Activated naive CD4-positive, alpha-beta T cell treated with anti-CD3 and anti-CD28 coated beads, Interleukin-2, amount 50 U/mL, for 16 hours (primary cell): ENCODE data around the gene SMCO2.

Source experiments
- DNase-seq: peaks from one replicate; pipeline ENCODE4 v3.0.0-alpha.2; 2020

The SMCO2 gene

GRCh38 chr12:27446436-27446835 lies at the start of gene SMCO2:
TSS of gene SMCO2 (plus strand) at chr12:27446736. CDS start at chr12:27470632, 23,896 bp downstream.
- DNase-seq: no peak

- no peak for DNase-seq
Measured at GRCh38 chr12:27398466-27398865, 48.1 kb upstream of the SMCO2 start.

GRCh38 chr12:27399074-27399473 lies 47.5 kb upstream of the SMCO2 start:
- DNase-seq: no peak

DNA sequence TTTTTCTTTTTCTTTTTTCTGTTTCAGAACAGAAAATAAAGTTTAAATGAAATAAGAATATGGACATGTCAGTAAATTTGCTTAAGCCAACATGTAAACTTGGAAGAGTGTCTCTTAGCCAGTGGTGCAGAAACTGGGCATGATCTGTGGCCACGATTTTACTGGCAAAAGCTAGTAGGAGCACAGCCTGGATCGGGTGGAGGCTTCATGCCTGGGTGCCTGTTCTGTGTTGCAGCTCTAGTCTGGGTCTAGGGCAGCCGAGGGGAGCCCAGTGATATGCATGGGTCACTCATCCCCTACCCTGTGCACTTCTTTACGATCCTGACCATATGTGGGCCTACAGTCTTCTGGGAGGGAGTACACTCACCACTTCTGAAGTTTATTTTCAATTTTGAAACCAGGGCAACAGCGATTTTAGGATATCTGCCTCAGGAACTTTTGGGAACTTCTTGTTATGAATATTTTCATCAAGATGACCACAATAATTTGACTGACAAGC lies 45.6 kb upstream of the SMCO2 start:
- DNase-seq: no peak

GRCh38 chr12:27412047-27412446 lies 34.5 kb upstream of the SMCO2 start:
- DNase-seq: no peak

GRCh38 chr12:27422697-27423096 lies 23.8 kb upstream of the SMCO2 start:
- no peak for DNase-seq

- no peak for DNase-seq
Measured at GRCh38 chr12:27424631-27425230, 21.8 kb upstream of the SMCO2 start.

- no peak for DNase-seq
Measured at GRCh38 chr12:27425306-27425705, 21.2 kb upstream of the SMCO2 start.

DNA sequence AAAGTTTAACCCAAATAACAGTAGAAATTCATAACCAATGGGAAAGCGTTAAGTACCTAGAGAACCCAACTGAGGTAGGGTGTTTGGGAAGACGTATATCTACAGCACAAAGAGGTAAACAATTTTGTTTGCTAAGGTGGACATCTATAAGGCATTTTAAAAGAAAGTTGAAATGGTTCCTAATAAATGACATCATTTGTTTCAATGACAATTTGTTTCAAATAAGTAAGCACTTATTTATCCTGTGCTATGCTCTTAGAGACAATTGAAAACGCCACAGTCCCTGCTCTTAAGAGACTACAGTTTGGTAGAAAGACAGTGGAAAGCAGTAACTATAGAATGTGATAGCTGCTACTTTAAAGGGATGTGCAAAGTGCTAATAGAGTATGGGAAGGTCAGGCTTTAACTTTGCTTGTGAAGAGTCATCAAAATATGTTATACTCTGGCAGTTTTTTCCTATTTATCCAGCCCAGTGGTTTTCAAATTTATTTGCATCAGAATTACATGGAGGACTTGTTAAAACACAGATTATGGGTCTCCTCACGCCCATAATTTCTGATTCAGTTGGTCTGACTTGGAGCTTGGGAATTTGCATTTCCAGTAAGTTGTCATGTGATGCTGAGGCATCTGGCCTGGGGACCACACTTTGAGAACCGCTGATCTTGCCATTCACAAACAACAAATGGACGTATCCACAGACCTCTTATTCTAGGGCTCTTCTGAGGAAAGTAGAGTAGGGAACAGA lies 19.6 kb upstream of the SMCO2 start:
- no peak for DNase-seq

DNA sequence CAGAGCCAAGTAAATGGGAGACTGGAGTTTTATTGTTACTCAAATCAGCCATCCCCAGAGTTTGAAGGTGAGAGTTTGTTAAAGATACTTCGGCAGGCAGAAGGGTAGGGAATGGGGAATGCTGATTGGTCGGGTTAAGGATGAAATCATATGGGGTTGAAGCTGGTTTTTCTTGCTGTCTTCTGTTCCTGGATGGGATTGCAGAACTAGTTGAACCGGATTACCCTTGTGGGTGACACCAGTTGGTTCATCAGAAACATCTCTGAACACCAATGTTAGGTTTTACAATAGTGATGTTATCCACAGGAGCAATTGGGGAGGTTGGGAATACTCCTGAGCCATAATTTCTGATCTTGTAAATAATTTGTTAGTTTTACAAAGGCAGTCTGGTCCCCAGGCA lies 18.7 kb upstream of the SMCO2 start:
- no peak for DNase-seq

DNA sequence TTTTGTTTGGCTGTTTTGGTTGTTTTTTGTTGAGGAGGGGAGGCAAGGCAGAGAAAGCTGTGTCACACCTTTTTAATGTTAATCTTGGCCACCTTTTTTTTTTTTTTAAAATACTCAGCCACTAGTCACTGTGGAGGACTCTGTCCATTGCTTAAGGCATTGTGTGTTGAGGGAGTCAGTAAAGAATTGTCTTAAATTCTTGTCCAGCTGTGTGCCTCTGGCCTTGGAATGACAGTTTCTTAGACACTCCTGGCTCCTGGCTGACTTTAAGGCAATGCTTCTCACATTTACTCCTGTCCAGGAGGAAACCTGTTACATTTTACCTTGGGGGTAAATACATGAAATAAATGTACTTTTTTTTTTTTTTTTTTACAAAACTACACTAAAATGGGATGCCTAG lies 18.1 kb upstream of the SMCO2 start:
- no peak for DNase-seq

GRCh38 chr12:27429606-27430005 lies 16.9 kb upstream of the SMCO2 start:
- no peak for DNase-seq

DNA sequence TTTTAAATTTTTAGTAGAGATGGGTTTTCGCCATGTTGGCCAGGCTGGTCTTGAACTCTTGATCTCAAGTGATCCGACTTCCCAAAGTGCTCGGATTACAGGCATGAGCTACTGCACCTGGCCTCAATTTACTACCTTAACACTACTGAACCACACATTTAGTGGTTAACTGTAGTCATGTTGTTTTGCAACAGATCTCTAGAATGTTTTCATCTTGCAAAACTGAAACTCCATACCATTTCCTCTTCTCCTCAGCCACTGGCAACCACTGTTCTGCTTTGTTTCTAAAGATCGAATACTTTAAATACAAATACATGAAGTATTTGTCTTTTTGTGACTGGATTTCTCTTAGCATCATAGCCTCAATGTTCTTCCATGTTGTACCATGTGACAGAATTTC lies 15.4 kb upstream of the SMCO2 start:
- DNase-seq: no peak

DNA sequence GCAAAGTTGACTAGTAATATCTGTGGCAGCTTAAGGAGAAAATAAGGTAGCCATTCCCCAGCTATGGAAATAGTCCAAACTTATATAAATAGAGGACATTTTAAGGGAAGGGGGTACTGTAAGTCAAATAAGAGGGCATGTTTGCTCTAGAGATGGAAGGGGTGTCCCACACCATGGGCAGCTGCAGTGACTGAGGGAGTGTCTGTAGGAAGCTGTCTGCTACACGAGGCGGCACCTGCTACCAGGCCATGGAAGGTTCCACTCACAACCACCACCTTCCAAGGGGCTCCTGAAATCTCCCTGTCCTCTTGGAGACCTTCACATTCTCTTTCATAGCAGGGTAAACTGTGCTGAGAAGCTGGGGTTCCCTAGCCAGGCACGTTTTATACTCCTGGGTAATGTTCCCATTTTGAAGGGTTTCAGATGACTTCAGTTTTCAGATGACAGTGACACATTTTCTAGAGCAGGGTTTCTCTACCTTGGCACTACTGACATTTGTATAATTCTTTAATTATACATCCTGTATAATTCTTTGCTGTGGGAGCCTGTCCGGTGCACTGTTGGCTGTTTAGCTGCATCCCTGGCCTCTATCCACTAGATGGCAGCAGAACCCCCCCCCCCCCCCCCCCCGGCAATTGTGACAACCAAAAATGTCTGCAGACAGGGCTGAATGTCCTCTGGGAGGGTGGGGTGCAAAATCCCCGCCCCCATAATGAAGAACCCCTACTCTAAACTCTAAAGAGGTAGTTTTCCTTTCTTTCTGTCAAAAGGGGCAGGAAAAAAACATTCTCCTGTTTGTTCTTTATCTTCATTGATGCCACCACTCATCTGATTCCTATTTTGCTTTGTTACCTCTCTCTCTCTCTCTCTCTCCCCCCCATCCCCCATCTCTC lies 11.6 kb upstream of the SMCO2 start:
- peak; percentile 11 for DNase-seq

- no peak for DNase-seq
Measured at GRCh38 chr12:27436029-27436428, 10.5 kb upstream of the SMCO2 start.

- DNase-seq: no peak
Measured at GRCh38 chr12:27436768-27437167, 9.8 kb upstream of the SMCO2 start.

DNA sequence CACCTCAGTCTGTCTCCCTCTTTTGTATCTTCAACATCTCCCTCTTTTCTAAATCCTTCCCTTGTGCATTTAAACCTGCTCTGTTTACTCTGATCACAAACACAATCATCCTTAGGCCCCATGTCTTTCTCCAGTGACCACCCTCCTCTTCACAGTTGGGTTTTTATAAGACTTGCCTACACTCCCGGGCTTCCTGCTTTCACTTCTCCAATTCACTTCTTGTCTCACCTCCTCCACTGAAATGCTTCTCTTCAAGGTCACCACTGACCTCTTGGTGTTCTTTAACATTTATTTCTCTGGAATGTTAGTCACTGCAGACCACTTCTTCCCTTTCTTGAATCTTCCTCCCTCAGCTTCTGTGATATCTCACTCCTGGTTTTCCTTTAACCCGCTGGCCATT lies 8.7 kb upstream of the SMCO2 start:
- no peak for DNase-seq

- DNase-seq: no peak
Measured at GRCh38 chr12:27447761-27448160, 1.2 kb downstream of the SMCO2 start.

DNA sequence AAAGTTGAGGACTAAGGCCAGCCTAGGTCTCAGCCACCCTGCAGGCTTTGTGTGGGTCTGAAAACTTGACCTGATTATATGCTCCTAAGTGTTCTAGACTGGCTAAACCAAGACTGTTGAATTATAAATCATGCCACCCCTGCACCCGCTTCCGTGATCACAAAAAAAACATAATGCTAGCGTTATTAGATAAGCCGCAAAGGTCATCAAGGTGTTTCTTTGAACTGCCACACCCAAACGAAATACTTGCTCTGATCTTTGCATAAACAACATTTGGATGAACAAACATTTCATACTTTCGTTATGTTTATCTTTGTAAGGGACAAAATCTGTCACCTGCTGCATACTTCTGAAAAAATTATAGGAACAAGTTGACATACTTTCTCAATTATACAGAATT lies 2.5 kb downstream of the SMCO2 start:
- DNase-seq: no peak

- DNase-seq: no peak
Measured at GRCh38 chr12:27449893-27450534, 3.5 kb downstream of the SMCO2 start.

- DNase-seq: no peak
Measured at GRCh38 chr12:27451036-27451825, 4.7 kb downstream of the SMCO2 start.

DNA sequence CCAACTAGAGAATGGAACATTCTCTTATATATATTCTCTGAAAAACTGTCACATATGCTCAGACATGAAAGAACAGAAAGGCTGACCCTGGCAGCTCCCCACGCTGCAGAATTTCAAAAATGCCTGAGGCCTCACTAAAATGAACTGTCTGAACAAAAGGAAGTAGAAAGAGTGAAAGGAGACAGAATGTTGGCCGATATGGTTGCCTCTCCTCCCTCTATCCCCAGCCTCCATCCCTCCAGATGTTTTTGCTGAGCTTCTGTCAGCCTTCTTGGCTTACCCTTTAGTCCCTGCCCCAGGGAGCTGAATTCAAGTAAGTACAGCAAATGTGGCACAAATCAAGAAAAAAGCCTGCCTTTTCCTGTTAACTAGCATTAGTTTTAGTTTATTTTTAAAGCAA lies 6.9 kb downstream of the SMCO2 start:
- DNase-seq: no peak
